BLaER1 treated with 17β-estradiol and CSF1 and Interleukin-3, amounts not matched to agents 10 nM and 100 nM (cell line): Measurements from ENCODE around the gene NOP56.

Source experiments
- H3K27ac ChIP-seq, 11 experiments: shearing (Covaris generic); formaldehyde crosslinking; 2 replicates each; pipeline ENCODE4 v1.8.1; 2022
- H3K27me3 ChIP-seq, 11 experiments: shearing (Covaris generic); formaldehyde crosslinking; 2 replicates each; pipeline ENCODE4 v1.8.1; 2022
- H3K36me3 ChIP-seq, 11 experiments: shearing (Covaris generic); formaldehyde crosslinking; 2 replicates each; pipeline ENCODE4 v1.8.1; 2022
- H3K4me1 ChIP-seq, 10 experiments: shearing (Covaris generic); formaldehyde crosslinking; 2 replicates each; pipeline ENCODE4 v1.8.1; 2022
- H3K4me2 ChIP-seq, 11 experiments: shearing (Covaris generic); formaldehyde crosslinking; 2 replicates each; pipeline ENCODE4 v1.8.1; 2022
- H3K4me3 ChIP-seq, 10 experiments: shearing (Covaris generic); formaldehyde crosslinking; 2 replicates each; pipeline ENCODE4 v1.8.1; 2022
- H3K9ac ChIP-seq, 11 experiments: shearing (Covaris generic); formaldehyde crosslinking; 2 replicates each; pipeline ENCODE4 v1.8.1; 2022
- H3K9me3 ChIP-seq, 11 experiments: shearing (Covaris generic); formaldehyde crosslinking; replicated peaks in 1 of 11; 2 replicates each; pipeline ENCODE4 v1.8.1; 2022
- H4K20me1 ChIP-seq, 11 experiments: shearing (Covaris generic); formaldehyde crosslinking; 2 replicates each; pipeline ENCODE4 v1.8.1; 2022
- Cebpa-rat ChIP-seq, 11 experiments: shearing (Covaris generic); IDR thresholded peaks; 2 replicates each; pipeline ENCODE4 v1.8.1; 2022

NOP56 gene

DNA sequence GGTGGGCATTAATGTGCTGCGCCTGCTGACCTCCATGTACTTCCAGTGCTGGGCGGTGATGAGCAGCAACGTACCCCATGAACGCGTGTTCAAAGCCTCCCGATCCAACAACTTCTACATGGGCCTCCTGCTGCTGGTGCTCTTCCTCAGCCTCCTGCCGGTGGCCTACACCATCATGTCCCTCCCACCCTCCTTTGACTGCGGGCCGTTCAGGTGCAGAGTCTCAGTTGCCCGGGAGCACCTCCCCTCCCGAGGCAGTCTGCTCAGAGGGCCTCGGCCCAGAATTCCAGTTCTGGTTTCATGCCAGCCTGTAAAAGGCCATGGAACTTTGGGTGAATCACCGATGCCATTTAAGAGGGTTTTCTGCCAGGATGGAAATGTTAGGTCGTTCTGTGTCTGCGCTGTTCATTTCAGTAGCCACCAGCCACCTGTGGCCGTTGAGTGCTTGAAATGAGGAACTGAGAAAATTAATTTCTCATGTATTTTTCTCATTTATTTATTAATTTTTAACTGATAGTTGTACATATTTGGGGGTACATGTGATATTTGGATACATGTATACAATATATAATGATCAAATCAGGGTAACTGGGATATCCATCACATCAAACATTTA lies 35.2 kb upstream of the NOP56 start:
- Histone ChIP-seq H4K20me1 (no peaks in the 10 kb centered on the region), H3K4me2 (no peak overlapping the region), H3K4me3 (no peak overlapping the region), H3K27me3 (no peaks in the 10 kb centered on the region), H3K36me3 (no peaks in the 10 kb centered on the region), H3K9me3 (peaks cover 7 to 18% (median 13%) of the 10 kb centered on the region in 11 experiments; a peak in 19 of 22 replicates), H3K9ac (no peak overlapping the region), H3K27ac (no peak overlapping the region), H3K4me1 (no peaks in the 10 kb centered on the region)
- no peak for TF ChIP-seq Cebpa-rat (IDR thresholded peaks at IDR 0.05)

DNA sequence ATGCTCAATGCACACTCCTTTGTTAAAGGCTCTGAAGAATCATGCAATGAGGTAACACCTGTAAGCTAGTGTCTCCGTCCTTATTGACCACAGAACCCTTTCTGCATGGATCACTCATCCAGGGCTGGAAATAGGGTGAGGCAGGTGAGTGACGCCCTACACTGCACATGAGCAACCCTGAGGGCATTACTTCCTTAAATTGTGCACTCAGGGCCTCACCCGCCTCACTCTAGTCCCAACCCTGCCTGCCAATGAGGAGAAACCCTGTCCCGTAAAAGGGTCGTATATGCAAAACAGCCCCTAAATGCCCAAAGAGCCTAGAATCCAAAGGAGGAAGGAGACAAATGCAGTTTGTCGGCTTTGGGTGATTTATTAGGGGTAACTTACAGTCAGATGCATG lies 33.6 kb upstream of the NOP56 start:
- Histone ChIP-seq H3K9me3 (peaks cover 7 to 18% (median 13%) of the 10 kb centered on the region in 11 experiments; a peak in 19 of 22 replicates), H4K20me1 (no peaks in the 10 kb centered on the region), H3K9ac (no peak overlapping the region), H3K27me3 (no peaks in the 10 kb centered on the region), H3K4me1 (no peaks in the 10 kb centered on the region), H3K27ac (no peak overlapping the region), H3K4me2 (no peak overlapping the region), H3K36me3 (no peaks in the 10 kb centered on the region), H3K4me3 (no peak overlapping the region)
- TF ChIP-seq Cebpa-rat (IDR thresholded peaks at IDR 0.05), result no peak

DNA sequence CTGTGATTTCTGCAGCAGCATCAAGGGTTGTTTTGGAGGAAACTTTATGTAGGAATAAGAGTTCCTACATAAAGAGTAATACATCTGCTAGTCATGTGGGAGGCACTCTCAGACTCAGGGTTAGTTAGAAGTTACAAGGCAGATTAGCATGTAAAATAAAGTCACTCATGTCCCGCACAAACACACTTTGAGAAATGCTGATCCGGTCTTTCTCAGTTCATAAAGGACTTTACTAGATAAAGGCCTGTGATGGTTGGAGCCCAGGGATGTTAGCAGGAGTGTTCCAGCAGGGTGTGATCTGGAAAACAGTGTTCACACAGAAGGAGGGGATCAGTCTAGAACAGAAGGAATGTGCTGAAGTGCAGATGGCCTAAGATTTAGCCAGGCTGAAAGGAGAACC lies 33.1 kb upstream of the NOP56 start:
- Histone ChIP-seq H3K4me2 (no peak overlapping the region), H3K27me3 (no peaks in the 10 kb centered on the region), H3K36me3 (no peaks in the 10 kb centered on the region), H3K9me3 (peaks cover 7 to 18% (median 11%) of the 10 kb centered on the region in 11 experiments; a peak in 19 of 22 replicates), H3K9ac (no peak overlapping the region), H3K4me3 (no peak overlapping the region), H3K27ac (no peak overlapping the region), H3K4me1 (no peaks in the 10 kb centered on the region), H4K20me1 (no peaks in the 10 kb centered on the region)
- no peak for TF ChIP-seq Cebpa-rat (IDR thresholded peaks at IDR 0.05)

DNA sequence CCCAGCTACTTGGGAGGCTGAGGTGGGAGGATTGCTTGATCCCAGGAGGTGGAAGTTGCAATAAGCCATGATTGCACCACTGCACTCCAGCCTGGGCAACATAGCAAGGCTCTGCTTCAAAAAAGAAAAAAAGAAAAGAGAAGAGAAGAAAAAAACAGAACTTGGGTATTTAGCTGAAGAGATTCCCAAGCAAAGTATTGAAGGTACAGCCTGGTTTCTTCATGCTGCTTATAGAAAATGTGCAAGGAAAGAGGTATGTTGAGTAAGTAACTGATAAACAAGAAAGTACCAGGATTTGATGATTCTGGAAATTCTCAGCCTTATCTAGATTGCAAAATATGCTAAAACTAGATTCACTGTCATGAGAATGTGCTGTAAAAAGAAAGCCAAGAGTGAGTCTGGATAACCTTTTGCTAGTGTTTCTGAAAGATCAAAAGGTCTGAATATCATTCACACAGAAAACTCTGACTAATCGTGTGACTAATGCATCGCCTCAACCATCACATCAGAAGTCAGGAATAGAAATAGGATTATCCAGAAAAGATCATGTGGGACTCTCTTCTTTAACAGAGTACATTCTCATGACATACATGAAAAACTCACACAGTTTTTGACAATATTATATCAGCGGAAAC lies 32.4 kb upstream of the NOP56 start:
- Histone ChIP-seq H3K36me3 (no peaks in the 10 kb centered on the region), H3K27me3 (no peaks in the 10 kb centered on the region), H4K20me1 (no peaks in the 10 kb centered on the region), H3K9ac (no peak overlapping the region), H3K4me1 (no peaks in the 10 kb centered on the region), H3K9me3 (peaks cover 7 to 18% (median 11%) of the 10 kb centered on the region in 11 experiments; a peak in 19 of 22 replicates), H3K4me2 (no peak overlapping the region), H3K4me3 (no peak overlapping the region), H3K27ac (no peak overlapping the region)
- no peak for TF ChIP-seq Cebpa-rat (IDR thresholded peaks at IDR 0.05)

DNA sequence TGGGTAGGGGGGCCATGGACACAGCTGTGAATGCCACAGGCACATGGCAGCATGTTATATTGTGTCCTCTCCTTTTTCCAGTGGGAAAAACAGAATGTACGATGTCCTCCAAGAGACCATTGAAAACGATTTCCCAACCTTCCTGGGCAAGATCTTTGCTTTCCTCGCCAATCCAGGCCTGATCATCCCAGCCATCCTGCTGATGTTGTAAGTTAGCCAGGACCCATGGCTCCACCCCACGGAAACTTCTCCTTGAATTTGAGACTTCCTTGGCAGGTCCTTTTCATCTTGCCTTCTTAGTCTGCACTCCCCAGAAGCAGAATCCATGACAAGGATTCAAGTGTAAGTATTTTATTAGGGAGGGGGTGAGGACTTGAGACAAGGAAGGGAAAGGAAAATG lies 28.2 kb upstream of the NOP56 start:
- no peak overlapping the region for H3K9ac ChIP-seq
- no peak overlapping the region for H3K27ac ChIP-seq
- no peaks in the 10 kb centered on the region for H3K36me3 ChIP-seq
- H4K20me1 ChIP-seq, result no peaks in the 10 kb centered on the region
- H3K4me2 ChIP-seq, result no peak overlapping the region
- no peaks in the 10 kb centered on the region for H3K4me1 ChIP-seq
- H3K9me3 ChIP-seq, result peaks cover 21 to 35% (median 27%) of the 10 kb centered on the region in 11 experiments
- H3K27me3 ChIP-seq, result no peaks in the 10 kb centered on the region
- no peak for TF ChIP-seq Cebpa-rat (IDR thresholded peaks at IDR 0.05)
- no peak overlapping the region for H3K4me3 ChIP-seq

DNA sequence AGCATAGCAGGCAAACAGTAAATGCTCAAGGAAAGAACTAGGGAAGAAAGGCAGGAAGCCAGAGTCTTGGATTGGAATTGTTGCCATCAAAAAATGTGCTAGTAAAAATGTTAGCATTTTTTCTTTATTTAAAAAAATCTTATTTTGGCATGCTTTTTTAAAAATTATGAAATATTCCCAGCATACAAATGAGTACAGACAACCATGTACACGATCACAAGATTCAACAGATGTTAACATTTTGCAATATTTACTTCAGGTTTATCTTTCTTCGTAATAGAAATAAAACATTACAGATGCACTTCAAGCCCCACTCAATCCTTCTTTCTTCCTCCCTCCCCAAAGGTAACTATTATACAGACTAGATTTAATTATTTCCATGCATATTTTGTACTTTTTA lies 27.4 kb upstream of the NOP56 start:
- Histone ChIP-seq H3K36me3 (no peaks in the 10 kb centered on the region), H3K9me3 (peaks cover 13 to 35% (median 26%) of the 10 kb centered on the region in 11 experiments), H3K4me3 (no peak overlapping the region), H3K27me3 (no peaks in the 10 kb centered on the region), H3K4me2 (no peak overlapping the region), H4K20me1 (no peaks in the 10 kb centered on the region), H3K9ac (no peak overlapping the region), H3K4me1 (no peaks in the 10 kb centered on the region), H3K27ac (no peak overlapping the region)
- TF ChIP-seq Cebpa-rat (IDR thresholded peaks at IDR 0.05), result no peak

DNA sequence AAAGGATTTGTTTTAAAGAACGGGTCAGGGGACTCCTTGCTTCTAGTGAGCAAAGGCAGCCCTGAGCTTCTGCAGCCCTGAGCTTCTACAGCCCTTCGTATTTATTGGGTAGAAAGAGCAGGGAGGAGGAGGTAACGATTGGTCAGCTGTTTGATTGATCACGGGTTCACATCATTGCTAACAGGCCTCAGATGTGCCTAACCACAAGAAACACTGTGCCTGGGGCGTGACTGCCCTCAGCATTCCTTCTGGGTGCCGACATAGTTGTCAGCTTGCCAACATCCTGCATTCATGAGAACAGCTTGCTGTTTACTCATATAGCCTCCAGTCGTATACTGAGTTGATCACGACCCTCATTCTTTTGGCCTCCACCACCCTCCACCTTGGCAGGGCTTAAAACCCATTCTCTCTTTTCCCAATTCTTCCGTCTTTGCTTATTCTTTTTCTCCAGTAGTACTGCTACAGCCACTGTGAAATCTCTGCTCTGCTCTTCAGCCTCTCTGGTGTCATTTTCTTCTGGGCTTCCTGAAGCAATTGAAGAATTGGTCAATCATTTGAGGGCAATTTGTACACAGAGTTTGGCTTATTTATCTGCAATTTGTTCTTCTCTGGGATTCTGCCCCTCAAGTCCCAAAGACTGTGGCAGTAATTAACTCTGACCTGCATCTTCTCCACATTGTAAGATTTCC lies 25.4 kb upstream of the NOP56 start:
- H3K4me1 ChIP-seq, result no peaks in the 10 kb centered on the region
- no peaks in the 10 kb centered on the region for H3K36me3 ChIP-seq
- H4K20me1 ChIP-seq, result no peaks in the 10 kb centered on the region
- no peak overlapping the region for H3K27ac ChIP-seq
- H3K27me3 ChIP-seq, result no peaks in the 10 kb centered on the region
- no peak for TF ChIP-seq Cebpa-rat (IDR thresholded peaks at IDR 0.05)
- no peak overlapping the region for H3K9ac ChIP-seq
- H3K9me3 ChIP-seq, result peaks cover 15 to 51% (median 33%) of the 10 kb centered on the region in 11 experiments
- H3K4me2 ChIP-seq, result no peak overlapping the region
- H3K4me3 ChIP-seq, result no peak overlapping the region

DNA sequence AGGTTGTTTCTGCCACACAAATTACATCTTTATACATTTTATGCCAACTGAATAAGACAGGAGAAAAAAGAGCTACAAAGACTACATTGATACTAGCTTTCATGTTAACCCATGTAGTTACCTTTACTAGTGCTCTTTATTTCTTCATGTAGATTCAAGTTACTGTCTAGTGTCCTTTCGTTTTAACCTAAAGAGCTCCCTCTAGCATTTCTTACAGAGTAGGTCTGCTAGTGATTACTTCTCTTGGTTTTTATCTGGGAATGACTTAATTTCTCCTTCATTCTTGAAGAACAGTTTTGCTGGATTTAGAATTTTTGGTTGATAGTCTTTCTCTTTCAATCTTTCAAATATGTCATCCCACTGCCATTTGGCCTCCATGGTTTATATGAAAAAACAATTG lies 21.2 kb upstream of the NOP56 start:
- Histone ChIP-seq H3K4me1 (no peaks in the 10 kb centered on the region), H3K9ac (no peak overlapping the region), H4K20me1 (no peaks in the 10 kb centered on the region), H3K27ac (no peak overlapping the region), H3K36me3 (no peaks in the 10 kb centered on the region), H3K27me3 (no peaks in the 10 kb centered on the region), H3K9me3 (peaks cover 14 to 43% (median 30%) of the 10 kb centered on the region in 11 experiments), H3K4me3 (no peak overlapping the region), H3K4me2 (no peak overlapping the region)
- TF ChIP-seq Cebpa-rat (IDR thresholded peaks at IDR 0.05), result no peak

DNA sequence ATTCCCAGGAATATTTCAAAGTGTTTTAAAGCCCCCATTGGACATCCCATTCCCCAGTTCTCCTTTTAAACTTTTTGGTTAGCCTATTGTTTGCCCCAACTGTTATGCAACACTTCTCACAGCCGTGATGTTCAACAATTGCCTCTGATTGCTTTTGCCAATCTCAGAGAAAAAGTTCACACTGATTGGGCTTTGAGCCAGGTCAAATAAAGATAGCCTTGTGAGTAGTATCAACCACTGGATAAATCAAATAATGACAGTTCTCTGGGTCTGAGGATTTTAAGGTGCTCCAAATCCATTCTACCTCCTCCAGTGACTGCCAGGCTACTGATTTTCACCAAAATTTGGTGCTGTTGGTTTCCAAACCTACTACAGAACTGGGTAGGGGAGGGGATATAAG lies 19.1 kb upstream of the NOP56 start:
- Histone ChIP-seq H3K9me3 (peaks cover 0 to 27% (median 15%) of the 10 kb centered on the region in 11 experiments; a peak in 15 of 22 replicates), H3K27me3 (no peaks in the 10 kb centered on the region), H3K9ac (no peak overlapping the region), H3K36me3 (no peaks in the 10 kb centered on the region), H4K20me1 (no peaks in the 10 kb centered on the region), H3K4me2 (no peak overlapping the region), H3K4me1 (no peaks in the 10 kb centered on the region), H3K4me3 (no peak overlapping the region), H3K27ac (no peak overlapping the region)
- TF ChIP-seq Cebpa-rat (IDR thresholded peaks at IDR 0.05), result no peak
